PC-3 (cell line): Measurements from ENCODE around the gene ADAMTS16. TPM values are rescaled to one million over a fixed set of nuclear protein-coding genes. Genes with fewer than 3 reads are reported as not detected.

Experiments used
- ATAC-seq: fragments of 200-7000 bp; cut with Tn5 transposase; 2 replicates; pipeline ENCODE4 v1.9.1; 2020; ENCODE audit warnings: mild to moderate bottlenecking, moderate library complexity
- BruUV-seq: library from RNA; stranded (reverse); fragments of 400-500 nt; replicated peaks from 2 replicates; lab custom pipeline; 2021; lab: Mats Ljungman, UMichigan
- CTCF ChIA-PET: fragments of 300-600 bp; sonication (Branson Sonifier 250); formaldehyde crosslinking; loops from one replicate; lab custom pipeline; 2022; ENCODE audit warnings: antibody characterized with exemption; lab: Charles Lee
- POLR2A ChIA-PET: fragments of 300-600 bp; sonication (Branson Sonifier 250); formaldehyde crosslinking; loops from one replicate; lab custom pipeline; 2022; ENCODE audit warnings: antibody characterized with exemption; ENCODE audit not compliant: unreplicated experiment; lab: Charles Lee
- DNase-seq: peaks from one replicate; pipeline ENCODE4 v3.0.0-alpha.2; 2015
- H2AFZ ChIP-seq: fragments of 300-600 bp; sonication (generic); 2 replicates; pipeline ENCODE4 v1.6.0; 2016; ENCODE audit warnings: antibody characterized with exemption, low read length
- H3F3A ChIP-seq: fragments of 300-600 bp; sonication (generic); one replicate; pipeline ENCODE4 v1.6.0; 2017; ENCODE audit warnings: antibody characterized with exemption, low read length, control low read depth, mild to moderate bottlenecking; ENCODE audit not compliant: unreplicated experiment
- H3K27ac ChIP-seq: fragments of 300-600 bp; sonication (generic); 2 replicates; pipeline ENCODE4 v1.5.1; 2016; ENCODE audit warnings: mild to moderate bottlenecking, low read length
- H3K27me3 ChIP-seq: fragments of 300-600 bp; sonication (generic); 2 replicates; pipeline ENCODE4 v1.6.1; 2016; ENCODE audit warnings: low read length, mixed read lengths
- H3K36me3 ChIP-seq: fragments of 300-600 bp; sonication (generic); 2 replicates; pipeline ENCODE4 v1.6.1; 2016; ENCODE audit warnings: low read depth, mixed run types, low read length, mixed read lengths
- H3K4me1 ChIP-seq: fragments of 300-600 bp; sonication (generic); 2 replicates; pipeline ENCODE4 v1.5.1; 2016; ENCODE audit warnings: low read length; ENCODE audit not compliant: insufficient read depth
- H3K4me2 ChIP-seq: fragments of 300-600 bp; sonication (generic); 2 replicates; pipeline ENCODE4 v1.6.0; 2016; ENCODE audit warnings: low read length
- H3K4me3 ChIP-seq: fragments of 300-600 bp; sonication (generic); 2 replicates; pipeline ENCODE4 v1.5.1; 2016; ENCODE audit warnings: mild to moderate bottlenecking, low read length, mixed read lengths
- H3K79me2 ChIP-seq: fragments of 300-600 bp; sonication (generic); 2 replicates; pipeline ENCODE4 v1.6.1; 2017; ENCODE audit warnings: low read length, mixed read lengths
- H3K9ac ChIP-seq: fragments of 300-600 bp; sonication (generic); 2 replicates; pipeline ENCODE4 v1.6.0; 2016; ENCODE audit warnings: mild to moderate bottlenecking, low read length
- H3K9me2 ChIP-seq: fragments of 300-600 bp; sonication (generic); replicated peaks from 2 replicates; pipeline ENCODE4 v1.6.1; 2016; ENCODE audit warnings: mixed run types, low read length, mixed read lengths
- H3K9me3 ChIP-seq: fragments of 300-600 bp; sonication (generic); 2 replicates; pipeline ENCODE4 v1.6.1; 2016; ENCODE audit warnings: low read length, mixed read lengths
- H4K20me1 ChIP-seq: fragments of 300-600 bp; sonication (generic); 2 replicates; pipeline ENCODE4 v1.6.1; 2016; ENCODE audit warnings: low read length, mixed read lengths
- CTCF ChIP-seq: fragments of 300-600 bp; sonication (generic); conservative IDR thresholded peaks from 2 replicates; pipeline ENCODE4 v1.5.1; 2017; ENCODE audit warnings: antibody characterized with exemption, low read depth, mild to moderate bottlenecking, low read length
- EZH2 ChIP-seq: fragments of 300-600 bp; sonication (generic); IDR thresholded peaks from one replicate; pipeline ENCODE4 v1.6.1; 2017; ENCODE audit warnings: antibody characterized with exemption, mild to moderate bottlenecking, low read length; ENCODE audit not compliant: unreplicated experiment
- EZH2phosphoT487 ChIP-seq: fragments of 300-600 bp; sonication (generic); IDR thresholded peaks from 2 replicates; pipeline ENCODE4 v1.6.1; 2018; ENCODE audit warnings: mild to moderate bottlenecking, antibody characterized with exemption, low read length, borderline replicate concordance
- intact Hi-C: fragments of 100-400 bp; cut with micrococcal nuclease; formaldehyde crosslinking; loops from 2 replicates; pipeline ENCODE4 v1.9.0; 2023
- total RNA-seq: library from RNA; depleted of rRNA; stranded (reverse); fragments of >200 nt; gene quantifications from 2 replicates; pipeline ENCODE4 v1.2.3, GENCODE V29; 2014

ADAMTS16 gene
- total RNA-seq, 1 experiment from 2014 or later, result 1.7 TPM

- TF ChIP-seq CTCF (no peak), EZH2phosphoT487 (no peak), EZH2 (no peak)
- Histone ChIP-seq H4K20me1 (no peaks in the 10 kb centered on the region), H3F3A (no peaks in the 10 kb centered on the region), H3K4me3 (no peak overlapping the region), H3K9ac (no peak overlapping the region), H3K9me2 (no peaks in the 10 kb centered on the region), H3K27ac (no peak overlapping the region), H3K4me2 (no peak overlapping the region), H3K36me3 (no peaks in the 10 kb centered on the region), H3K79me2 (no peaks in the 10 kb centered on the region), H2AFZ (no peak overlapping the region), H3K27me3 (no peaks in the 10 kb centered on the region), H3K9me3 (no peaks in the 10 kb centered on the region), H3K4me1 (no peaks in the 10 kb centered on the region; the same call in 1 of the 2 replicates)
- POLR2A ChIA-PET, result no interaction called here
- CTCF ChIA-PET, result no interaction called here
- intact Hi-C loops, result no loop called here
- no peak for ATAC-seq
- BruUV-seq, result no TSS peak
- no peak for DNase-seq
Observed at GRCh38 chr5:5298841-5299541, 158.9 kb downstream of the ADAMTS16 start.

GRCh38 chr5:5301176-5301575 is 161.0 kb downstream of the ADAMTS16 start:
- H3K79me2 ChIP-seq, result no peaks in the 10 kb centered on the region
- H3K36me3 ChIP-seq, result no peaks in the 10 kb centered on the region
- intact Hi-C loops, result no loop called here
- DNase-seq (no peak), ATAC-seq (no peak)
- H3K4me3 ChIP-seq, result no peak overlapping the region
- H3K4me2 ChIP-seq, result no peak overlapping the region
- no peaks in the 10 kb centered on the region; the same call in 1 of the 2 replicates for H3K4me1 ChIP-seq
- H2AFZ ChIP-seq, result no peak overlapping the region
- H3K9me3 ChIP-seq, result no peaks in the 10 kb centered on the region
- TF ChIP-seq EZH2 (no peak), EZH2phosphoT487 (no peak), CTCF (no peak)
- CTCF ChIA-PET, result no interaction called here
- H3F3A ChIP-seq, result no peaks in the 10 kb centered on the region
- no peaks in the 10 kb centered on the region for H4K20me1 ChIP-seq
- no peak overlapping the region for H3K9ac ChIP-seq
- no peak overlapping the region for H3K27ac ChIP-seq
- no TSS peak for BruUV-seq
- no peaks in the 10 kb centered on the region for H3K27me3 ChIP-seq
- no peaks in the 10 kb centered on the region for H3K9me2 ChIP-seq
- POLR2A ChIA-PET, result no interaction called here

- CTCF ChIA-PET, result no interaction called here
- H3K4me1 ChIP-seq, result peaks cover 10% of the 10 kb centered on the region; the same call in 1 of the 2 replicates
- no peak for TF ChIP-seq EZH2phosphoT487
Observed at GRCh38 chr5:5302201-5302600, 162.1 kb downstream of the ADAMTS16 start.

More at GRCh38 chr5:5302201-5302600, 162.1 kb downstream of the ADAMTS16 start:
- Histone ChIP-seq H3K9me2 (no peaks in the 10 kb centered on the region), H2AFZ (no peak overlapping the region), H3F3A (no peaks in the 10 kb centered on the region), H3K27ac (no peak overlapping the region), H3K36me3 (no peaks in the 10 kb centered on the region), H3K9me3 (no peaks in the 10 kb centered on the region), H3K79me2 (no peaks in the 10 kb centered on the region), H3K27me3 (no peaks in the 10 kb centered on the region), H3K9ac (no peak overlapping the region), H3K4me3 (no peak overlapping the region), H3K4me2 (no peak overlapping the region), H4K20me1 (no peaks in the 10 kb centered on the region)
- DNase-seq, result no peak
- intact Hi-C loops, result no loop called here
- BruUV-seq, result no TSS peak
- POLR2A ChIA-PET, result no interaction called here
- ATAC-seq, result no peak
